DOHH2 (cell line): ENCODE measurements around the gene EML6.

Experiments
- CTCF ChIP-seq: fragments of 200-600 bp; sonication (generic); IDR thresholded peaks from one replicate; pipeline ENCODE4 v1.5.1; 2014; ENCODE audit warnings: antibody characterized with exemption, mild to moderate bottlenecking, low read depth, low read length; ENCODE audit not compliant: poor library complexity, severe bottlenecking
- EZH2phosphoT487 ChIP-seq: fragments of 200-600 bp; sonication (generic); IDR thresholded peaks from 2 replicates; pipeline ENCODE4 v1.6.1; 2017; ENCODE audit warnings: borderline replicate concordance, mild to moderate bottlenecking, antibody characterized with exemption, low read length, moderate library complexity, mixed read lengths

- TF ChIP-seq CTCF (no peak), EZH2phosphoT487 (no peak)
These were observed 86.4 kb downstream of the EML6 start for GRCh38 chr2:54809819-54810218.
